ENCODE data around the gene CDON. TPM values are rescaled to one million over a fixed set of nuclear protein-coding genes. Genes with fewer than 3 reads are reported as not detected.
"Not testable (repeated sequence)": the region's sequence is repeated elsewhere in the genome, so short reads cannot be mapped to it uniquely, and the experiment has no call there.

Gene CDON
- total and polyA plus RNA-seq, 8 donors = 0.80 to 10.7 (median 2.9) TPM

GRCh38 chr11:125990244-125990643 is 72.4 kb downstream of the CDON start:
- H3K4me3 ChIP-seq = no peak overlapping the region
- TF ChIP-seq CTCF (IDR thresholded peaks at IDR 0.05) = no peak
- DNase-seq (no peak), ATAC-seq (peak in 3 of 4 donors; percentile 11 to 39 (median 34)), FAIRE-seq (no peak)
- no peak overlapping the region for H3K27ac ChIP-seq
- no peaks in the 10 kb centered on the region for H3K27me3 ChIP-seq
- no peaks in the 10 kb centered on the region for H3K36me3 ChIP-seq
- no peaks in the 10 kb centered on the region for H3K9me3 ChIP-seq
- WGBS, 2 donors = 56 to 73% methylated on average over 3 of the region's 3 CpGs
- no peaks in the 10 kb centered on the region for H3K4me1 ChIP-seq
- intact Hi-C loops (cut with DNase I) = no loop called here

- DNase-seq = no peak
- H3K27ac ChIP-seq = no peak overlapping the region
- no peak overlapping the region for H3K4me3 ChIP-seq
- H3K36me3 ChIP-seq = no peaks in the 10 kb centered on the region
- no peaks in the 10 kb centered on the region for H3K27me3 ChIP-seq
- no peaks in the 10 kb centered on the region for H3K9me3 ChIP-seq
- FAIRE-seq = no peak
- 33 to 48% methylated on average over 5 of the region's 5 CpGs for WGBS, 2 donors
- no peak for ATAC-seq
- intact Hi-C loops (cut with DNase I) = no loop called here
- TF ChIP-seq CTCF (IDR thresholded peaks at IDR 0.05) = no peak
- H3K4me1 ChIP-seq = no peaks in the 10 kb centered on the region
These were observed 75.5 kb downstream of the CDON start for GRCh38 chr11:125987066-125987641.

GRCh38 chr11:125985956-125986355 is 76.7 kb downstream of the CDON start:
- not testable (repeated sequence) for ATAC-seq

GRCh38 chr11:125982348-125982730 is 80.3 kb downstream of the CDON start:
- DNase-seq (no peak), ATAC-seq (no peak), FAIRE-seq (no peak)
- Histone ChIP-seq H3K9me3 (no peaks in the 10 kb centered on the region), H3K27me3 (no peaks in the 10 kb centered on the region), H3K4me3 (no peak overlapping the region), H3K4me1 (no peaks in the 10 kb centered on the region), H3K27ac (no peak overlapping the region), H3K36me3 (no peaks in the 10 kb centered on the region)
- TF ChIP-seq CTCF (IDR thresholded peaks at IDR 0.05) = no peak
- intact Hi-C loops (cut with DNase I) = no loop called here
- whole genome bisulfite sequencing, 2 donors = 85 to 94% methylated on average over 3 of the region's 3 CpGs

More at GRCh38 chr11:125985956-125986355, 76.7 kb downstream of the CDON start:
- FAIRE-seq; DNase-seq; intact Hi-C loops (cut with DNase I); H3K36me3 ChIP-seq; H3K27ac ChIP-seq; H3K9me3 ChIP-seq; H3K4me3 ChIP-seq; H3K27me3 ChIP-seq; H3K4me1 ChIP-seq: not testable (repeated sequence)
- 96 to 98% methylated on average over 6 of the region's 6 CpGs for WGBS, 2 donors

GRCh38 chr11:125980436-125980835 is 82.2 kb downstream of the CDON start:
- 93 to 95% methylated on average over 8 of the region's 8 CpGs for WGBS, 2 donors
- H3K4me1 ChIP-seq = peaks cover 0 to 6% (median 0%) of the 10 kb centered on the region in 3 donors
- no peaks in the 10 kb centered on the region for H3K36me3 ChIP-seq
- H3K9me3 ChIP-seq = no peaks in the 10 kb centered on the region
- no peak for FAIRE-seq
- DNase-seq = no peak
- TF ChIP-seq CTCF (IDR thresholded peaks at IDR 0.05) = no peak
- H3K27me3 ChIP-seq = no peaks in the 10 kb centered on the region
- intact Hi-C loops (cut with DNase I) = no loop called here
- no peak for ATAC-seq
- H3K4me3 ChIP-seq = no peak overlapping the region
- H3K27ac ChIP-seq = no peak overlapping the region
